ENCODE data around the gene STIMATE. TPM values are rescaled to one million over a fixed set of nuclear protein-coding genes. Genes with fewer than 3 reads are reported as not detected.

The STIMATE gene
- total and polyA plus RNA-seq, 10 of the 15 experiments (the other 5 are each of a cell fraction or from before 2014, with no cell fraction given), result 0.24 to 24.1 (median 15.4) TPM

DNA sequence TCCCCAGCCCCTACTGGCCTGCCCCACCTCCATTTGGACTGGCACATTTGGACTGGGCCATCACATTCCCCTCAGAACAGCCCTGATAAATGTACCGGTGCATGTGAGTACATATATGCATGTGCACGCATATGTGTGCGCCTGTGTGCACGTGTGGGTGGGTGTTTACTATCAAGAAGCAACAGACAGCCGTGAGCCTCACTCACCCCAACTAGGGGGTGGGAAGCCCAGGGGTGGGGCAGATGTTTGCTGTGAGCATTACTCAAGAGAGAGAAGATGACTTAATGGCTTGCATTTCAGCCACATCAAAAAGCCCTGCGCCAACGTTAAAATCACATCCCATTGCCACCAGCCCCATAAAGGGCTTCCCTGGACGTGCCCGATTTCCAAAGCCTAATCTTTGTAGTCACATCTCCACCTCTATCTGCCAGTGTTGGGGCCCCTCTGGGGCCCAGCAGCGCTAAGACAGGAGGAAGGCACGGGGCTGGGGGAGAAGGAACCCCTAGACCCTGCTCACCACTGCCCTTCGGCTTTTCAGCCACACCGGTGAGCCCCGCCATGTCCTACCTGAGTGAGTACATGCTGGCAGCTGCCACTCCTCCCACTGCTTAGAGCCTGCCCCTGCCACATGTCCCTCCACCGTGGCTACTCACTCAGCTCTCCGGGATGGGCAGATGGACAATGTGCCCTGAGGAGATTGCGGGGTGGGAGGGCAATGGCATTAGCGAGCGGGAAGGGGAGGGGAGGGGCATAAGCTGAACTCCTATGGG lies 91.9 kb downstream of the STIMATE start:
- CTCF ChIA-PET, result no interaction called here
- ATAC-seq (no peak), DNase-seq (ENCODE audit: low read depth, low spot score) (no peak), FAIRE-seq (no peak)
- SMC1A ChIA-PET (ENCODE audit: uncharacterized antibody, unreplicated experiment), result no interaction called here
- no peaks in the 10 kb centered on the region for H3K4me1 ChIP-seq (ENCODE audit: control insufficient read depth, insufficient read depth, low read length)
- H3K27ac ChIP-seq (ENCODE audit: control insufficient read depth, insufficient read depth), result no peak overlapping the region
- no peak overlapping the region for H3K9ac ChIP-seq (ENCODE audit: control insufficient read depth, insufficient read depth, low read length)
- no peaks in the 10 kb centered on the region for H3K9me3 ChIP-seq (replicated peaks; ENCODE audit: control insufficient read depth, insufficient read depth, low read length)
- no peaks in the 10 kb centered on the region; the same call in 1 of the 2 replicates for H4K20me1 ChIP-seq (ENCODE audit: control insufficient read depth, insufficient read depth)
- no peaks in the 10 kb centered on the region for H3K79me2 ChIP-seq (ENCODE audit: control insufficient read depth, insufficient read depth, low read length)
- 56% methylated on average over 16 of the region's 19 CpGs for WGBS (ENCODE audit: insufficient coverage, insufficient replicate concordance, low lambda C conversion rate, missing lambda C conversion rate)
- H2AFZ ChIP-seq (ENCODE audit: control insufficient read depth, low read depth, low read length), result no peak overlapping the region
- no peak overlapping the region for H3K4me2 ChIP-seq (ENCODE audit: control insufficient read depth, insufficient read depth)
- H3K36me3 ChIP-seq (ENCODE audit: control insufficient read depth in 2 of 2, insufficient read depth in 2 of 2, low read length in 1 of 2), result no peaks in the 10 kb centered on the region
- in situ Hi-C loops (cut with MboI) (no loop called here), intact Hi-C loops (cut with micrococcal nuclease; ENCODE audit: unreplicated experiment) (no loop called here)
- BruUV-seq (replicated peaks), result no TSS peak
- POLR2A ChIA-PET, result no interaction called here
- no peak overlapping the region for H3K4me3 ChIP-seq
- H3K27me3 ChIP-seq (replicated peaks in 1 of 2; ENCODE audit: control insufficient read depth in 2 of 2, insufficient read depth in 2 of 2, low read length in 1 of 2), result no peaks in the 10 kb centered on the region
- RAD21 ChIA-PET (ENCODE audit: unreplicated experiment), result no interaction called here
- TF ChIP-seq SIN3A (IDR thresholded peaks at IDR 0.05; ENCODE audit: low read depth, low read length) (no peak), JUNB (IDR thresholded peaks at IDR 0.05) (no peak), ZBED1 (IDR thresholded peaks at IDR 0.05; ENCODE audit: borderline replicate concordance) (no peak), PBX3 (IDR thresholded peaks at IDR 0.05; ENCODE audit: insufficient replicate concordance, low read depth, low read length) (no peak), EGR1 (IDR thresholded peaks at IDR 0.05; ENCODE audit: borderline replicate concordance in 1 of 2, low read depth in 2 of 2, low read length in 2 of 2) (no peak), MEF2B (IDR thresholded peaks at IDR 0.05; ENCODE audit: partially characterized antibody, poor library complexity, severe bottlenecking) (no peak), E4F1 (IDR thresholded peaks at IDR 0.05; ENCODE audit: borderline replicate concordance, partially characterized antibody) (no peak), CBX5 (IDR thresholded peaks at IDR 0.05; ENCODE audit: low read depth) (no peak), NR2C1 (IDR thresholded peaks at IDR 0.05) (no peak), TARDBP (IDR thresholded peaks at IDR 0.05; ENCODE audit: borderline replicate concordance) (no peak)
- TF ChIP-seq, protein P1, sequence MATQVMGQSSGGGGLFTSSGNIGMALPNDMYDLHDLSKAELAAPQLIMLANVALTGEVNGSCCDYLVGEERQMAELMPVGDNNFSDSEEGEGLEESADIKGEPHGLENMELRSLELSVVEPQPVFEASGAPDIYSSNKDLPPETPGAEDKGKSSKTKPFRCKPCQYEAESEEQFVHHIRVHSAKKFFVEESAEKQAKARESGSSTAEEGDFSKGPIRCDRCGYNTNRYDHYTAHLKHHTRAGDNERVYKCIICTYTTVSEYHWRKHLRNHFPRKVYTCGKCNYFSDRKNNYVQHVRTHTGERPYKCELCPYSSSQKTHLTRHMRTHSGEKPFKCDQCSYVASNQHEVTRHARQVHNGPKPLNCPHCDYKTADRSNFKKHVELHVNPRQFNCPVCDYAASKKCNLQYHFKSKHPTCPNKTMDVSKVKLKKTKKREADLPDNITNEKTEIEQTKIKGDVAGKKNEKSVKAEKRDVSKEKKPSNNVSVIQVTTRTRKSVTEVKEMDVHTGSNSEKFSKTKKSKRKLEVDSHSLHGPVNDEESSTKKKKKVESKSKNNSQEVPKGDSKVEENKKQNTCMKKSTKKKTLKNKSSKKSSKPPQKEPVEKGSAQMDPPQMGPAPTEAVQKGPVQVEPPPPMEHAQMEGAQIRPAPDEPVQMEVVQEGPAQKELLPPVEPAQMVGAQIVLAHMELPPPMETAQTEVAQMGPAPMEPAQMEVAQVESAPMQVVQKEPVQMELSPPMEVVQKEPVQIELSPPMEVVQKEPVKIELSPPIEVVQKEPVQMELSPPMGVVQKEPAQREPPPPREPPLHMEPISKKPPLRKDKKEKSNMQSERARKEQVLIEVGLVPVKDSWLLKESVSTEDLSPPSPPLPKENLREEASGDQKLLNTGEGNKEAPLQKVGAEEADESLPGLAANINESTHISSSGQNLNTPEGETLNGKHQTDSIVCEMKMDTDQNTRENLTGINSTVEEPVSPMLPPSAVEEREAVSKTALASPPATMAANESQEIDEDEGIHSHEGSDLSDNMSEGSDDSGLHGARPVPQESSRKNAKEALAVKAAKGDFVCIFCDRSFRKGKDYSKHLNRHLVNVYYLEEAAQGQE (IDR thresholded peaks at IDR 0.05; ENCODE audit: low read depth, low read length), result no peak
- TF ChIP-seq, protein P2, sequence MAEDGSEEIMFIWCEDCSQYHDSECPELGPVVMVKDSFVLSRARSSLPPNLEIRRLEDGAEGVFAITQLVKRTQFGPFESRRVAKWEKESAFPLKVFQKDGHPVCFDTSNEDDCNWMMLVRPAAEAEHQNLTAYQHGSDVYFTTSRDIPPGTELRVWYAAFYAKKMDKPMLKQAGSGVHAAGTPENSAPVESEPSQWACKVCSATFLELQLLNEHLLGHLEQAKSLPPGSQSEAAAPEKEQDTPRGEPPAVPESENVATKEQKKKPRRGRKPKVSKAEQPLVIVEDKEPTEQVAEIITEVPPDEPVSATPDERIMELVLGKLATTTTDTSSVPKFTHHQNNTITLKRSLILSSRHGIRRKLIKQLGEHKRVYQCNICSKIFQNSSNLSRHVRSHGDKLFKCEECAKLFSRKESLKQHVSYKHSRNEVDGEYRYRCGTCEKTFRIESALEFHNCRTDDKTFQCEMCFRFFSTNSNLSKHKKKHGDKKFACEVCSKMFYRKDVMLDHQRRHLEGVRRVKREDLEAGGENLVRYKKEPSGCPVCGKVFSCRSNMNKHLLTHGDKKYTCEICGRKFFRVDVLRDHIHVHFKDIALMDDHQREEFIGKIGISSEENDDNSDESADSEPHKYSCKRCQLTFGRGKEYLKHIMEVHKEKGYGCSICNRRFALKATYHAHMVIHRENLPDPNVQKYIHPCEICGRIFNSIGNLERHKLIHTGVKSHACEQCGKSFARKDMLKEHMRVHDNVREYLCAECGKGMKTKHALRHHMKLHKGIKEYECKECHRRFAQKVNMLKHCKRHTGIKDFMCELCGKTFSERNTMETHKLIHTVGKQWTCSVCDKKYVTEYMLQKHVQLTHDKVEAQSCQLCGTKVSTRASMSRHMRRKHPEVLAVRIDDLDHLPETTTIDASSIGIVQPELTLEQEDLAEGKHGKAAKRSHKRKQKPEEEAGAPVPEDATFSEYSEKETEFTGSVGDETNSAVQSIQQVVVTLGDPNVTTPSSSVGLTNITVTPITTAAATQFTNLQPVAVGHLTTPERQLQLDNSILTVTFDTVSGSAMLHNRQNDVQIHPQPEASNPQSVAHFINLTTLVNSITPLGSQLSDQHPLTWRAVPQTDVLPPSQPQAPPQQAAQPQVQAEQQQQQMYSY (CRISPR knock-in tag; IDR thresholded peaks at IDR 0.05), result no peak

Data from GM12878 (cell line).